Measurements from ENCODE around the gene CTNNA2.

- TF ChIP-seq CTCF (conservative IDR thresholded peaks at IDR 0.05) (no peak), EZH2 (IDR thresholded peaks at IDR 0.05; ENCODE audit: low read depth) (no peak)
Measured at GRCh38 chr2:80058562-80058961, 545.7 kb downstream of the CTNNA2 start.

All from PC-9 (cell line).